ENCODE measurements around the gene GLCCI1. TPM values are rescaled to one million over a fixed set of nuclear protein-coding genes. Genes with fewer than 3 reads are reported as not detected.

The GLCCI1 gene
- total and polyA plus RNA-seq, 2 of the 8 experiments (the other 6 are each of a cell fraction or from before 2014, with no cell fraction given), result 12.4 to 27.7 TPM

DNA sequence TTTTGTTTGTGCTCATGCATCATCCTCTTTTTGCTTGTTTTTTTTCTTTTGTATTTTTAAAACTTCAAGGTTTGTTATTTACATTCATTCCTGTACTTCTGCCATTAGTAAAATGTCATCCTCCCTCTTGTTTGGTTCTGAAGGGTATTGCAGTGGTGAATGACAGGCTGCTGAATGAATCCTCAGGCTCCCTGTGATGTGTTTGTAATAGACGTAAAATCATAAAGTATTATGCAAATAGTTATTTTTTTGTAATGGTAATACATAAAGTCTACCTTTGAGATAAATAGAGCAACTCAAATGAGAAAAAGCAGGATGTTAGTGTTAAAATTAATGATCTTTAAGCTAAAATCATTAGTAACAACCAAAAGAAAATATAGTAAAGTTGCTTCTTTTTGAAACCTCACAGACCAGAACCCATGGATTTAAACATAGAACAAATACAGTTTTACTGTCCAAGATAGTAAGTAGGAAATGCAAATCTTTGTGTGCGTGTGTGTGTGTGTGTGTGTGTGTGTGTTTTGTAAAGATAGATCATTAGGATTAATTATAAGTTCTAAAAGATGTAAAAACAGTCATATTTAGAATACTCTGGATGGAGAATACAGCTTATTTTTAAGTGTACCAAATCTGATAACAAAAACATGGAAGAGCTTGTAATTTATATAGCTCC, 4.5 kb downstream of the GLCCI1 start:
- Histone ChIP-seq H2BK120ac (replicated peaks; ENCODE audit: low read depth, low read length) (no peak overlapping the region), H2AFZ (ENCODE audit: low read length) (no peak overlapping the region), H3K27me3 (replicated peaks in 1 of 4; ENCODE audit: control insufficient read depth in 3 of 4, extremely low read depth in 1 of 4, insufficient read depth in 3 of 4, low read length in 3 of 4) (peaks cover 0 to 1% (median 0%) of the 10 kb centered on the region in 4 experiments; a peak in 1 of 7 replicates), H4K8ac (ENCODE audit: extremely low read depth, insufficient read depth, low read length) (no peak overlapping the region), H3K4me1 (replicated peaks in 1 of 4; ENCODE audit: control insufficient read depth in 3 of 4, insufficient read depth in 4 of 4, low read length in 3 of 4) (peaks cover 0 to 16% (median 9%) of the 10 kb centered on the region in 4 experiments; a peak in 5 of 7 replicates), H3K9ac (replicated peaks in 1 of 4; ENCODE audit: extremely low read depth in 1 of 4, low read depth in 3 of 4, low read length in 3 of 4) (no peak overlapping the region), H3K14ac (ENCODE audit: insufficient read length) (no peak overlapping the region), H3K4ac (replicated peaks; ENCODE audit: insufficient read length, low read depth, low read length) (no peak overlapping the region), H3K23ac (ENCODE audit: insufficient read length) (no peak overlapping the region), H4K5ac (ENCODE audit: insufficient read length, low read depth, low read length) (no peak overlapping the region), H2BK15ac (ENCODE audit: low read length) (no peak overlapping the region), H2AK5ac (ENCODE audit: low read depth, low read length) (no peak overlapping the region), H2BK12ac (ENCODE audit: low read depth, low read length) (no peak overlapping the region), H3K79me1 (ENCODE audit: low read depth, low read length) (peaks cover 5% of the 10 kb centered on the region), H3K79me2 (ENCODE audit: control insufficient read depth in 1 of 2, insufficient read depth in 2 of 2, low read length in 2 of 2) (peaks cover 4 to 81% of the 10 kb centered on the region in 2 experiments; a peak in 3 of 4 replicates), H3K4me2 (ENCODE audit: insufficient read depth in 1 of 2, low read depth in 2 of 2, low read length in 2 of 2) (peak overlapping the region in 1 of 2 experiments; percentile 58; a peak in 1 of 4 replicates), H2BK5ac (ENCODE audit: low read depth, low read length) (no peak overlapping the region), H3K9me3 (ENCODE audit: insufficient read depth in 2 of 2, low read depth in 1 of 2, low read length in 1 of 2) (no peaks in the 10 kb centered on the region), H3K27ac (ENCODE audit: low read depth, low read length) (no peak overlapping the region), H3K56ac (replicated peaks; ENCODE audit: insufficient read length, low read depth, low read length) (no peak overlapping the region), H4K91ac (replicated peaks; ENCODE audit: insufficient read length, low read length) (no peak overlapping the region), H4K20me1 (replicated peaks in 1 of 2; ENCODE audit: control insufficient read depth in 1 of 2, insufficient read depth in 2 of 2, low read length in 2 of 2) (peaks cover 5 to 16% of the 10 kb centered on the region in 2 experiments), H3K36me3 (ENCODE audit: control insufficient read depth in 2 of 4, insufficient read depth in 4 of 4, low read length in 3 of 4) (no peaks in the 10 kb centered on the region), H3K18ac (ENCODE audit: extremely low read depth, low read length) (no peak overlapping the region), H3K4me3 (ENCODE audit: extremely low read depth in 1 of 4, insufficient read depth in 2 of 4, low read depth in 3 of 4, low read length in 4 of 4) (0 out of 8 replicates have a peak overlapping the region, but pooled peaks of 1 of the 4 experiments have one; percentile 11), H3K23me2 (ENCODE audit: low read depth, low read length) (peaks cover 10% of the 10 kb centered on the region), H2BK20ac (ENCODE audit: low read length) (no peak overlapping the region)
- WGBS, 2 experiments (ENCODE audit: extremely low coverage in 1 of 2, insufficient coverage in 1 of 2, insufficient read length in 1 of 2, insufficient replicate concordance in 2 of 2, low coverage in 1 of 2, low lambda C conversion rate in 2 of 2, missing lambda C conversion rate in 1 of 2), result 64% methylated on average over 2 of the region's 2 CpGs; no CpG with 5 or more reads in 1 of the 2 experiments
- FAIRE-seq (no peak), DNase-seq (ENCODE audit: low read depth in 1 of 2, low spot score in 2 of 2) (no peak)
- POLR2A ChIA-PET (ENCODE audit: partially characterized antibody), result no interaction called here
- no peak for TF ChIP-seq SAP30 (IDR thresholded peaks at IDR 0.05; ENCODE audit: insufficient read depth, insufficient replicate concordance, low read length)
- no peak for TF ChIP-seq TEAD4 (IDR thresholded peaks at IDR 0.05; ENCODE audit: low read depth, low read length)
- no peak for TF ChIP-seq SP2 (IDR thresholded peaks at IDR 0.05; ENCODE audit: low read length)
- TF ChIP-seq PHF8 (conservative IDR thresholded peaks at IDR 0.05; ENCODE audit: low read depth, low read length), result no peak
- TF ChIP-seq EP300 (IDR thresholded peaks at IDR 0.05; ENCODE audit: borderline replicate concordance in 1 of 2, low read depth in 2 of 2, low read length in 2 of 2), result no peak
- TF ChIP-seq, protein P1, sequence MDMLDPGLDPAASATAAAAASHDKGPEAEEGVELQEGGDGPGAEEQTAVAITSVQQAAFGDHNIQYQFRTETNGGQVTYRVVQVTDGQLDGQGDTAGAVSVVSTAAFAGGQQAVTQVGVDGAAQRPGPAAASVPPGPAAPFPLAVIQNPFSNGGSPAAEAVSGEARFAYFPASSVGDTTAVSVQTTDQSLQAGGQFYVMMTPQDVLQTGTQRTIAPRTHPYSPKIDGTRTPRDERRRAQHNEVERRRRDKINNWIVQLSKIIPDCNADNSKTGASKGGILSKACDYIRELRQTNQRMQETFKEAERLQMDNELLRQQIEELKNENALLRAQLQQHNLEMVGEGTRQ (IDR thresholded peaks at IDR 0.05; ENCODE audit: low read length), result no peak
- no peak for TF ChIP-seq RNF2 (IDR thresholded peaks at IDR 0.05; ENCODE audit: borderline replicate concordance, low read depth, low read length, missing control alignments, poor library complexity, severe bottlenecking)
- CTCF ChIA-PET (ENCODE audit: partially characterized antibody), result interaction anchor here (0.5 to 1.1 kb wide), 5 partner anchors 11 to 323 kb away, joined by 3 to 4 read pairs (median 3); no protein-coding TSS in a partner anchor
